Caco-2 (cell line): ENCODE data around the gene RANBP2. TPM values are rescaled to one million over a fixed set of nuclear protein-coding genes. Genes with fewer than 3 reads are reported as not detected.

Experiments used
- BruUV-seq: library from RNA; stranded (reverse); fragments of 400-500 nt; replicated peaks from 2 replicates; lab custom pipeline; 2021; lab: Mats Ljungman, UMichigan
- CTCF ChIA-PET: fragments of 300-600 bp; sonication (Branson Sonifier 250); formaldehyde crosslinking; loops from one replicate; lab custom pipeline; 2022; ENCODE audit warnings: antibody characterized with exemption; lab: Charles Lee
- POLR2A ChIA-PET: fragments of 300-600 bp; sonication (Branson Sonifier 250); formaldehyde crosslinking; loops from one replicate; lab custom pipeline; 2022; ENCODE audit warnings: antibody characterized with exemption; lab: Charles Lee
- DNase-seq, 2 experiments: peaks; one replicate each; pipeline versions ENCODE4 v3.0.0 to v3.0.0-alpha.2; 2020 to 2022
- H3K27me3 ChIP-seq: replicated peaks from 2 replicates; pipeline ENCODE4 v1.6.0; 2011; ENCODE audit warnings: low read length; ENCODE audit not compliant: control insufficient read depth, insufficient read depth
- H3K36me3 ChIP-seq: 2 replicates; pipeline ENCODE4 v1.5.1; 2011; ENCODE audit warnings: low read length; ENCODE audit not compliant: control insufficient read depth, insufficient read depth
- H3K4me1 ChIP-seq: fragments of 250-450 bp; sonication (Bioruptor Pico); 2 replicates; pipeline ENCODE4 v1.5.1; 2020; ENCODE audit warnings: mild to moderate bottlenecking
- H3K4me3 ChIP-seq: 2 replicates; pipeline ENCODE4 v1.5.1; 2011; ENCODE audit warnings: low read depth, mild to moderate bottlenecking, control low read depth, low read length
- H3K9me3 ChIP-seq: fragments of 250-450 bp; sonication (Bioruptor Pico); 2 replicates; pipeline ENCODE4 v1.5.1; 2020; ENCODE audit warnings: mild to moderate bottlenecking, moderate library complexity
- H3K27ac Mint-ChIP-seq: one replicate; pipeline ENCODE4 v1.8.0; 2022; ENCODE audit warnings: mixed read lengths; ENCODE audit not compliant: unreplicated experiment
- H3K27me3 Mint-ChIP-seq: one replicate; pipeline ENCODE4 v1.8.0; 2022; ENCODE audit warnings: mixed read lengths; ENCODE audit not compliant: insufficient read depth, unreplicated experiment
- H3K36me3 Mint-ChIP-seq: one replicate; pipeline ENCODE4 v1.8.0; 2022; ENCODE audit warnings: mild to moderate bottlenecking, mixed read lengths; ENCODE audit not compliant: insufficient read depth, unreplicated experiment
- H3K4me1 Mint-ChIP-seq: one replicate; pipeline ENCODE4 v1.8.0; 2022; ENCODE audit warnings: low read depth, mixed read lengths; ENCODE audit not compliant: unreplicated experiment
- H3K4me3 Mint-ChIP-seq: one replicate; pipeline ENCODE4 v1.8.0; 2022; ENCODE audit warnings: mild to moderate bottlenecking, moderate library complexity, mixed read lengths; ENCODE audit not compliant: unreplicated experiment
- H3K9me3 Mint-ChIP-seq: one replicate; pipeline ENCODE4 v1.8.0; 2022; ENCODE audit warnings: mixed read lengths; ENCODE audit not compliant: unreplicated experiment
- intact Hi-C: fragments of 100-400 bp; cut with micrococcal nuclease; formaldehyde crosslinking; loops from one replicate; pipeline ENCODE4 v1.10.0; 2022; ENCODE audit not compliant: unreplicated experiment
- total RNA-seq: library from RNA; stranded (reverse); gene quantifications from 2 replicates; pipeline ENCODE4 v1.2.3, GENCODE V29; 2022
- TF ChIP-seq, protein P1 (sequence below), 2 experiments: fragments of 200-600 bp in 1 of 2; IDR thresholded peaks; 1 replicate in 1 of 2; 2 replicates in 1 of 2; pipeline versions ENCODE4 v1.5.1 to v1.8.0; 2011 to 2022; ENCODE audit warnings: antibody characterized with exemption in 1 of 2, control low read depth in 1 of 2, inconsistent platforms in 1 of 2, low read depth in 1 of 2, low read length in 1 of 2, mild to moderate bottlenecking in 1 of 2, moderate library complexity in 1 of 2; ENCODE audit not compliant: insufficient read depth in 1 of 2, severe bottlenecking in 1 of 2, unreplicated experiment in 1 of 2

RANBP2 gene
- total RNA-seq, 1 experiment from 2014 or later, result 81.8 TPM

DNA sequence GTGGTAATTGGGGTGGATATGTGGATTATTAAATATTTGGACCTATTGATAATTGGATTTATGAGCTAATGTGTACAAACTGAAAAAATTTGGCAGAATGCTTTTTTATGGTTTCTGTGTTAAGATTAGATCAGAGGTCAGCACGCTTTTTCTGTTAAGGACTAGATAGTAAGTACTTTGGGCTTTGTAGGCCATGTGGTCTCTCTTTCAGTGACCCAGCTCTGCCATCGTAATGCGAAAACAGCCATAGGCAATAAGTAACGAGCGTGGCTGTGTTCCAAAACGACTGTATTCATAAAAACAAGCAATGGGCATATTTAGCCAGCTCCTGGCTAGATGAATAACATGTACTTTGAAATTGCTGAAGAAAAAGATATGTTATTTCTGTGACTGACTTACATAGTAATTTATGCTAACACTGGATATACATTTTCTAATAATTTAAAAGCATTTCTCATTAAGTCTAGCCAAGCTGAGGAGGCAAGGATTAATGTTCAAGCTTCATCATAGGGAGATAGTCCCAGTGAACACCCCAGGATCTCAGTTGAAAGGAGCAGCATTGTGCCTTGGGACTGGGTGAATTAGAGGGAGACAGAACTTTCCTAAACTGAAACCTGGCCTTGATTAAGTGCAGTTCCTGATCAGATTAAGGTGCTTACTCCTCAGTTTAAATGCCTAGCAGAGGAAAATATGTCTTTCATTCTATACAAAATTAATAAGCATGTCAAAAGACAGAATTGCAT is 87.3 kb downstream of the RANBP2 start:
- no peak overlapping the region for H3K4me3 ChIP-seq
- H3K4me3 Mint-ChIP-seq, result no peak overlapping the region
- no peak for DNase-seq
- H3K27ac Mint-ChIP-seq, result no peak overlapping the region
- no peaks in the 10 kb centered on the region for H3K36me3 ChIP-seq
- ChIA-PET POLR2A (no interaction called here), CTCF (no interaction called here)
- H3K4me1 Mint-ChIP-seq, result peaks cover 12% of the 10 kb centered on the region
- H3K4me1 ChIP-seq, result no peaks in the 10 kb centered on the region
- no TSS peak for BruUV-seq
- H3K9me3 ChIP-seq, result 0 out of 2 replicates have a peak, but pooled peaks cover 10% of the 10 kb centered on the region
- peaks cover 54% of the 10 kb centered on the region for H3K36me3 Mint-ChIP-seq
- H3K27me3 Mint-ChIP-seq, result no peaks in the 10 kb centered on the region
- peaks cover 26% of the 10 kb centered on the region for H3K9me3 Mint-ChIP-seq
- no peaks in the 10 kb centered on the region for H3K27me3 ChIP-seq
- TF ChIP-seq, protein P1, sequence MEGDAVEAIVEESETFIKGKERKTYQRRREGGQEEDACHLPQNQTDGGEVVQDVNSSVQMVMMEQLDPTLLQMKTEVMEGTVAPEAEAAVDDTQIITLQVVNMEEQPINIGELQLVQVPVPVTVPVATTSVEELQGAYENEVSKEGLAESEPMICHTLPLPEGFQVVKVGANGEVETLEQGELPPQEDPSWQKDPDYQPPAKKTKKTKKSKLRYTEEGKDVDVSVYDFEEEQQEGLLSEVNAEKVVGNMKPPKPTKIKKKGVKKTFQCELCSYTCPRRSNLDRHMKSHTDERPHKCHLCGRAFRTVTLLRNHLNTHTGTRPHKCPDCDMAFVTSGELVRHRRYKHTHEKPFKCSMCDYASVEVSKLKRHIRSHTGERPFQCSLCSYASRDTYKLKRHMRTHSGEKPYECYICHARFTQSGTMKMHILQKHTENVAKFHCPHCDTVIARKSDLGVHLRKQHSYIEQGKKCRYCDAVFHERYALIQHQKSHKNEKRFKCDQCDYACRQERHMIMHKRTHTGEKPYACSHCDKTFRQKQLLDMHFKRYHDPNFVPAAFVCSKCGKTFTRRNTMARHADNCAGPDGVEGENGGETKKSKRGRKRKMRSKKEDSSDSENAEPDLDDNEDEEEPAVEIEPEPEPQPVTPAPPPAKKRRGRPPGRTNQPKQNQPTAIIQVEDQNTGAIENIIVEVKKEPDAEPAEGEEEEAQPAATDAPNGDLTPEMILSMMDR (IDR thresholded peaks at IDR 0.05; ENCODE audit: insufficient read depth in 1 of 2, low read depth in 1 of 2, low read length in 1 of 2, severe bottlenecking in 1 of 2, unreplicated experiment in 1 of 2), result no peak
- intact Hi-C loops, result no loop called here

GRCh38 chr2:108809936-108810335 is 90.7 kb downstream of the RANBP2 start:
- H3K27ac Mint-ChIP-seq, result no peak overlapping the region
- intact Hi-C loops, result no loop called here
- H3K27me3 Mint-ChIP-seq, result no peaks in the 10 kb centered on the region
- H3K4me3 Mint-ChIP-seq, result no peak overlapping the region
- Histone ChIP-seq H3K27me3 (no peaks in the 10 kb centered on the region), H3K36me3 (no peaks in the 10 kb centered on the region), H3K9me3 (0 out of 2 replicates have a peak, but pooled peaks cover 10% of the 10 kb centered on the region), H3K4me3 (no peak overlapping the region), H3K4me1 (no peaks in the 10 kb centered on the region)
- peaks cover 26% of the 10 kb centered on the region for H3K9me3 Mint-ChIP-seq
- BruUV-seq, result no TSS peak
- POLR2A ChIA-PET, result no interaction called here
- peaks cover 17% of the 10 kb centered on the region for H3K4me1 Mint-ChIP-seq
- DNase-seq, result no peak
- CTCF ChIA-PET, result no interaction called here
- H3K36me3 Mint-ChIP-seq, result peaks cover 59% of the 10 kb centered on the region
- TF ChIP-seq, protein P1 (IDR thresholded peaks at IDR 0.05; ENCODE audit: insufficient read depth in 1 of 2, low read depth in 1 of 2, low read length in 1 of 2, severe bottlenecking in 1 of 2, unreplicated experiment in 1 of 2), result no peak

DNA sequence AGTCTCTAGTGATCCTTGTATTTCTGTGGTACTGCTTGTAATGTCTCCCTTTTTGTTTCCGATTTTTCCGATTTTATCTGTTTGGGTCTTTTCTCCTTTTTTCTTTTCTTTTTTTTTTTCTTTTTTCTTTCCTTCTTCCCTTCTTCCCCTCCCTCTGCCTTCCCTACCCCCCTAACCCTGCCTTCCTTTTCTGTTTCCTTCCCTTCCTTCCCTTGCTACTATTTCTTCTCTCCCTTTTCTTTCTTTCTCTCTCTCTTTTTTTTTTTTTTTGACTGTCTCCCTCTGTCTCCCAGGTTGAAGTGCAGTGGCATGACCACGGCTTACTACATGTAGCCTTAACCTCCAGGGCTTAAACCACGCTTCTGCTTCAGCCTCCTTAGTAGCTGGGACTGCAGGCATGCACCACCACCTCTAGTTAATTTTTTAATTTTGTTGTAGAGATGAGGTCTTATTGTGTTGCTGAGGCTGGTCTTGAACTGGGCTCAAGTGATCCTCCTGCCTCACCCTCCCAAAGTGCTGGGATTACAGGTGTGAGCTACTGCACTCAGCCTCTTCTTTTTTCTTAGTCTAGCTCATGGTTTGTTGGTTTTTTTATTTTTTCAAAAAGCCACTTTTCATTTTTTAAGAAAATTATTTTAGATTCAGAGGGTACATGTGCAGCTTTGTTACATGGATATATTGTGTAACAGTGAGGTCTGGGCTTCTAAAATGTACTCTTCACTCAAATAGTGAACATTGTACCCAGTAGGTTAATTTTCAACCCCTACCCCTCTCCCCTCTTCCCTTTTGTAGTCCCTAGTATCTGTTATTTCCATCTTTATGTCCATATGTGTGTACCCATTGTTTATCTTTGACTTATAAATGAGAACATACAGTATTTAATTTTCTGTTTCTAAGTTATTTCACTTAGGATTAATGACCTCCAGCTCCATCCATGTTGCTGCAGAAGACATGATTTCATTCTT is 92.0 kb downstream of the RANBP2 start:
- Mint-ChIP-seq H3K9me3 (peaks cover 26% of the 10 kb centered on the region), H3K27me3 (no peaks in the 10 kb centered on the region), H3K27ac (no peak overlapping the region), H3K4me1 (peaks cover 10% of the 10 kb centered on the region), H3K36me3 (peaks cover 59% of the 10 kb centered on the region), H3K4me3 (no peak overlapping the region)
- H3K4me1 ChIP-seq, result no peaks in the 10 kb centered on the region
- no TSS peak for BruUV-seq
- ChIA-PET POLR2A (no interaction called here), CTCF (no interaction called here)
- TF ChIP-seq, protein P1 (IDR thresholded peaks at IDR 0.05; ENCODE audit: insufficient read depth in 1 of 2, low read depth in 1 of 2, low read length in 1 of 2, severe bottlenecking in 1 of 2, unreplicated experiment in 1 of 2), result no peak
- H3K9me3 ChIP-seq, result 0 out of 2 replicates have a peak, but pooled peaks cover 10% of the 10 kb centered on the region
- H3K27me3 ChIP-seq, result no peaks in the 10 kb centered on the region
- intact Hi-C loops, result no loop called here
- no peak for DNase-seq
- H3K4me3 ChIP-seq, result no peak overlapping the region
- H3K36me3 ChIP-seq, result no peaks in the 10 kb centered on the region; the same call in 1 of the 2 replicates
